ENCODE data around the gene TEAD3. TPM values are rescaled to one million over a fixed set of nuclear protein-coding genes. Genes with fewer than 3 reads are reported as not detected.

Gene TEAD3
- total and polyA plus RNA-seq, 10 of the 15 experiments (the other 5 are each of a cell fraction or from before 2014, with no cell fraction given), result 0.02 to 0.28 (median 0.18) TPM; not detected in 5

DNA sequence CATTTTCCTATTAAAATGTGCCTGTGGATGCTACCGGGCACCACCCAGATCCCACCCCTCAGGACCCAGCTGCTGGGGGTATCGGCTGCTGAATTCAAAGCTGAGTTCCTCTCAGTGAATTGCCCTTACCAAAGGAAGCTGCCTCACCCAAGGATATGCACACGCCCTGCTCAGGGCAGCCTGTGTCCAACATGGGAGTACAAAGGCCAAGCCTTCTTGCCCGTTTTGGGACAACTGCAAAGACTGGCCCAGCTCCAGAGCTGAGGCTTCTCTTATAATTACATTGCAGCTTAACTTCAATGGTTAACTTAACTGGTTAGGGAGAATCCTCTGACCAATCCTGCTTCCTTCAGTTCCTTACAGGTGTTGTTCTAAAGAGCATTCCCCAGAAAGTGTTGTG lies 64.6 kb downstream of the TEAD3 start:
- Histone ChIP-seq H3K9ac (ENCODE audit: control insufficient read depth, insufficient read depth, low read length) (no peak overlapping the region), H3K79me2 (ENCODE audit: control insufficient read depth, insufficient read depth, low read length) (no peaks in the 10 kb centered on the region), H3K4me1 (ENCODE audit: control insufficient read depth, insufficient read depth, low read length) (no peaks in the 10 kb centered on the region), H3K4me3 (no peak overlapping the region), H3K9me3 (replicated peaks; ENCODE audit: control insufficient read depth, insufficient read depth, low read length) (peaks cover 15% of the 10 kb centered on the region; the same call in 2 of the 3 replicates), H2AFZ (ENCODE audit: control insufficient read depth, low read depth, low read length) (no peak overlapping the region), H3K36me3 (ENCODE audit: control insufficient read depth in 2 of 2, insufficient read depth in 2 of 2, low read length in 1 of 2) (no peaks in the 10 kb centered on the region), H3K4me2 (ENCODE audit: control insufficient read depth, insufficient read depth) (no peak overlapping the region), H4K20me1 (ENCODE audit: control insufficient read depth, insufficient read depth) (no peaks in the 10 kb centered on the region), H3K27ac (ENCODE audit: control insufficient read depth, insufficient read depth) (no peak overlapping the region), H3K27me3 (replicated peaks in 1 of 2; ENCODE audit: control insufficient read depth in 2 of 2, insufficient read depth in 2 of 2, low read length in 1 of 2) (no peaks in the 10 kb centered on the region)
- DNase-seq (ENCODE audit: low read depth, low spot score) (no peak), ATAC-seq (no peak), FAIRE-seq (no peak)
- ChIA-PET POLR2A (no interaction called here), CTCF (no interaction called here), SMC1A (ENCODE audit: uncharacterized antibody, unreplicated experiment) (no interaction called here), RAD21 (ENCODE audit: unreplicated experiment) (interaction anchor here (0.7 to 1.4 kb wide), 2 partner anchors 17 to 90 kb away, joined by 3 read pairs; partner anchors contain the start of gene PPARD)
- WGBS (ENCODE audit: insufficient coverage, insufficient replicate concordance, low lambda C conversion rate, missing lambda C conversion rate), result 51% methylated on average over 4 of the region's 4 CpGs
- intact Hi-C loops (cut with micrococcal nuclease; ENCODE audit: unreplicated experiment) (no loop called here), in situ Hi-C loops (cut with MboI) (no loop called here)
- TF ChIP-seq ZNF207 (IDR thresholded peaks at IDR 0.05; ENCODE audit: borderline replicate concordance) (no peak), MYB (IDR thresholded peaks at IDR 0.05; ENCODE audit: borderline replicate concordance, low read depth, low read length) (no peak), MTA3 (IDR thresholded peaks at IDR 0.05; ENCODE audit: borderline replicate concordance, low read length) (no peak), SIN3A (IDR thresholded peaks at IDR 0.05; ENCODE audit: low read depth, low read length) (no peak), SMAD5 (IDR thresholded peaks at IDR 0.05; ENCODE audit: low read depth) (no peak), MTA2 (IDR thresholded peaks at IDR 0.05; ENCODE audit: low read depth) (no peak), STAT3 (IDR thresholded peaks at IDR 0.05; ENCODE audit: low read depth, low read length) (no peak)
- TF ChIP-seq, protein P1, sequence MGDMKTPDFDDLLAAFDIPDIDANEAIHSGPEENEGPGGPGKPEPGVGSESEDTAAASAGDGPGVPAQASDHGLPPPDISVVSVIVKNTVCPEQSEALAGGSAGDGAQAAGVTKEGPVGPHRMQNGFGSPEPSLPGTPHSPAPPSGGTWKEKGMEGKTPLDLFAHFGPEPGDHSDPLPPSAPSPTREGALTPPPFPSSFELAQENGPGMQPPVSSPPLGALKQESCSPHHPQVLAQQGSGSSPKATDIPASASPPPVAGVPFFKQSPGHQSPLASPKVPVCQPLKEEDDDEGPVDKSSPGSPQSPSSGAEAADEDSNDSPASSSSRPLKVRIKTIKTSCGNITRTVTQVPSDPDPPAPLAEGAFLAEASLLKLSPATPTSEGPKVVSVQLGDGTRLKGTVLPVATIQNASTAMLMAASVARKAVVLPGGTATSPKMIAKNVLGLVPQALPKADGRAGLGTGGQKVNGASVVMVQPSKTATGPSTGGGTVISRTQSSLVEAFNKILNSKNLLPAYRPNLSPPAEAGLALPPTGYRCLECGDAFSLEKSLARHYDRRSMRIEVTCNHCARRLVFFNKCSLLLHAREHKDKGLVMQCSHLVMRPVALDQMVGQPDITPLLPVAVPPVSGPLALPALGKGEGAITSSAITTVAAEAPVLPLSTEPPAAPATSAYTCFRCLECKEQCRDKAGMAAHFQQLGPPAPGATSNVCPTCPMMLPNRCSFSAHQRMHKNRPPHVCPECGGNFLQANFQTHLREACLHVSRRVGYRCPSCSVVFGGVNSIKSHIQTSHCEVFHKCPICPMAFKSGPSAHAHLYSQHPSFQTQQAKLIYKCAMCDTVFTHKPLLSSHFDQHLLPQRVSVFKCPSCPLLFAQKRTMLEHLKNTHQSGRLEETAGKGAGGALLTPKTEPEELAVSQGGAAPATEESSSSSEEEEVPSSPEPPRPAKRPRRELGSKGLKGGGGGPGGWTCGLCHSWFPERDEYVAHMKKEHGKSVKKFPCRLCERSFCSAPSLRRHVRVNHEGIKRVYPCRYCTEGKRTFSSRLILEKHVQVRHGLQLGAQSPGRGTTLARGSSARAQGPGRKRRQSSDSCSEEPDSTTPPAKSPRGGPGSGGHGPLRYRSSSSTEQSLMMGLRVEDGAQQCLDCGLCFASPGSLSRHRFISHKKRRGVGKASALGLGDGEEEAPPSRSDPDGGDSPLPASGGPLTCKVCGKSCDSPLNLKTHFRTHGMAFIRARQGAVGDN (IDR thresholded peaks at IDR 0.05), result no peak
- TF ChIP-seq, protein P2, sequence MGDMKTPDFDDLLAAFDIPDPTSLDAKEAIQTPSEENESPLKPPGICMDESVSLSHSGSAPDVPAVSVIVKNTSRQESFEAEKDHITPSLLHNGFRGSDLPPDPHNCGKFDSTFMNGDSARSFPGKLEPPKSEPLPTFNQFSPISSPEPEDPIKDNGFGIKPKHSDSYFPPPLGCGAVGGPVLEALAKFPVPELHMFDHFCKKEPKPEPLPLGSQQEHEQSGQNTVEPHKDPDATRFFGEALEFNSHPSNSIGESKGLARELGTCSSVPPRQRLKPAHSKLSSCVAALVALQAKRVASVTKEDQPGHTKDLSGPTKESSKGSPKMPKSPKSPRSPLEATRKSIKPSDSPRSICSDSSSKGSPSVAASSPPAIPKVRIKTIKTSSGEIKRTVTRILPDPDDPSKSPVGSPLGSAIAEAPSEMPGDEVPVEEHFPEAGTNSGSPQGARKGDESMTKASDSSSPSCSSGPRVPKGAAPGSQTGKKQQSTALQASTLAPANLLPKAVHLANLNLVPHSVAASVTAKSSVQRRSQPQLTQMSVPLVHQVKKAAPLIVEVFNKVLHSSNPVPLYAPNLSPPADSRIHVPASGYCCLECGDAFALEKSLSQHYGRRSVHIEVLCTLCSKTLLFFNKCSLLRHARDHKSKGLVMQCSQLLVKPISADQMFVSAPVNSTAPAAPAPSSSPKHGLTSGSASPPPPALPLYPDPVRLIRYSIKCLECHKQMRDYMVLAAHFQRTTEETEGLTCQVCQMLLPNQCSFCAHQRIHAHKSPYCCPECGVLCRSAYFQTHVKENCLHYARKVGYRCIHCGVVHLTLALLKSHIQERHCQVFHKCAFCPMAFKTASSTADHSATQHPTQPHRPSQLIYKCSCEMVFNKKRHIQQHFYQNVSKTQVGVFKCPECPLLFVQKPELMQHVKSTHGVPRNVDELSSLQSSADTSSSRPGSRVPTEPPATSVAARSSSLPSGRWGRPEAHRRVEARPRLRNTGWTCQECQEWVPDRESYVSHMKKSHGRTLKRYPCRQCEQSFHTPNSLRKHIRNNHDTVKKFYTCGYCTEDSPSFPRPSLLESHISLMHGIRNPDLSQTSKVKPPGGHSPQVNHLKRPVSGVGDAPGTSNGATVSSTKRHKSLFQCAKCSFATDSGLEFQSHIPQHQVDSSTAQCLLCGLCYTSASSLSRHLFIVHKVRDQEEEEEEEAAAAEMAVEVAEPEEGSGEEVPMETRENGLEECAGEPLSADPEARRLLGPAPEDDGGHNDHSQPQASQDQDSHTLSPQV (IDR thresholded peaks at IDR 0.05), result no peak
- TF ChIP-seq, protein P3, sequence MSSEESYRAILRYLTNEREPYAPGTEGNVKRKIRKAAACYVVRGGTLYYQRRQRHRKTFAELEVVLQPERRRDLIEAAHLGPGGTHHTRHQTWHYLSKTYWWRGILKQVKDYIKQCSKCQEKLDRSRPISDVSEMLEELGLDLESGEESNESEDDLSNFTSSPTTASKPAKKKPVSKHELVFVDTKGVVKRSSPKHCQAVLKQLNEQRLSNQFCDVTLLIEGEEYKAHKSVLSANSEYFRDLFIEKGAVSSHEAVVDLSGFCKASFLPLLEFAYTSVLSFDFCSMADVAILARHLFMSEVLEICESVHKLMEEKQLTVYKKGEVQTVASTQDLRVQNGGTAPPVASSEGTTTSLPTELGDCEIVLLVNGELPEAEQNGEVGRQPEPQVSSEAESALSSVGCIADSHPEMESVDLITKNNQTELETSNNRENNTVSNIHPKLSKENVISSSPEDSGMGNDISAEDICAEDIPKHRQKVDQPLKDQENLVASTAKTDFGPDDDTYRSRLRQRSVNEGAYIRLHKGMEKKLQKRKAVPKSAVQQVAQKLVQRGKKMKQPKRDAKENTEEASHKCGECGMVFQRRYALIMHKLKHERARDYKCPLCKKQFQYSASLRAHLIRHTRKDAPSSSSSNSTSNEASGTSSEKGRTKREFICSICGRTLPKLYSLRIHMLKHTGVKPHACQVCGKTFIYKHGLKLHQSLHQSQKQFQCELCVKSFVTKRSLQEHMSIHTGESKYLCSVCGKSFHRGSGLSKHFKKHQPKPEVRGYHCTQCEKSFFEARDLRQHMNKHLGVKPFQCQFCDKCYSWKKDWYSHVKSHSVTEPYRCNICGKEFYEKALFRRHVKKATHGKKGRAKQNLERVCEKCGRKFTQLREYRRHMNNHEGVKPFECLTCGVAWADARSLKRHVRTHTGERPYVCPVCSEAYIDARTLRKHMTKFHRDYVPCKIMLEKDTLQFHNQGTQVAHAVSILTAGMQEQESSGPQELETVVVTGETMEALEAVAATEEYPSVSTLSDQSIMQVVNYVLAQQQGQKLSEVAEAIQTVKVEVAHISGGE (CRISPR knock-in tag; IDR thresholded peaks at IDR 0.05), result no peak
- BruUV-seq (replicated peaks), result no TSS peak

Measured in GM12878 (cell line).